LHCN-M2 (cell line): ENCODE data around the gene CRTAC1. TPM values are rescaled to one million over a fixed set of nuclear protein-coding genes. Genes with fewer than 3 reads are reported as not detected.

Experiments used
- total RNA-seq: library from RNA; depleted of rRNA; stranded (reverse); fragments of >200 nt; gene quantifications from 2 replicates; pipeline ENCODE4 v1.2.3, GENCODE V29; 2014; rRNA removed

The CRTAC1 gene
- total RNA-seq, 1 experiment from 2014 or later, result not detected

Other genes starting within 250 kb of the CRTAC1 start
- 0.06 TPM in 1 of 2 replicates, not detected in the other for gene GOLGA7B, start 180.8 kb downstream of the CRTAC1 start, total RNA-seq
- gene R3HCC1L, start 104.0 kb upstream of the CRTAC1 start, total RNA-seq, result 10.4 and 14.0 TPM in 2 replicates
- 0.19 and 0.46 TPM in 2 replicates for gene LOXL4, start 237.6 kb upstream of the CRTAC1 start, total RNA-seq